ENCODE results near the gene CLRN2.

- TF ChIP-seq CTCF (IDR thresholded peaks at IDR 0.05) (no peak), POLR2A (IDR thresholded peaks at IDR 0.05) (no peak)
These were observed 52.3 kb downstream of the CLRN2 start for GRCh38 chr4:17567271-17567670.
